Measurements from ENCODE around the gene FOXN3. TPM values are rescaled to one million over a fixed set of nuclear protein-coding genes. Genes with fewer than 3 reads are reported as not detected.

The FOXN3 gene
- polyA plus RNA-seq, 3 donors: 38.7 to 57.4 (median 42.0) TPM

- Mint-ChIP-seq H3K9me3 (peaks cover 0 to 1% (median 0%) of the 10 kb centered on the region in 7 donors), H3K4me1 (peaks cover 15% of the 10 kb centered on the region), H3K36me3 (peaks cover 26 to 47% of the 10 kb centered on the region in 2 donors), H3K27ac (peak overlapping the region in 3 of 7 donors; percentile 66 to 73 (median 69)), H3K4me3 (no peak overlapping the region), H3K27me3 (ENCODE audit: low read depth in 3 of 3) (peaks cover 0 to 2% (median 0%) of the 10 kb centered on the region in 3 donors)
- H3K4me2 ChIP-seq (replicated peaks; ENCODE audit: extremely low read depth, low read length, poor library complexity, severe bottlenecking): no peak overlapping the region
- no peaks in the 10 kb centered on the region for H3K4me1 ChIP-seq (ENCODE audit: control insufficient read depth in 1 of 2, insufficient read depth in 2 of 2, low read length in 2 of 2)
- 97% methylated on average over 12 of the region's 15 CpGs for WGBS (ENCODE audit: insufficient coverage)
- peaks cover 12 to 41% of the 10 kb centered on the region in 2 donors for H3K36me3 ChIP-seq (replicated peaks in 1 of 2; ENCODE audit: control insufficient read depth in 1 of 2, insufficient read depth in 2 of 2, low read length in 2 of 2)
- no peak for DNase-seq
- H3K27ac ChIP-seq (ENCODE audit: low read depth in 1 of 2, low read length in 2 of 2): peak overlapping the region in 1 of 2 donors; percentile 49
- intact Hi-C loops (cut with micrococcal nuclease): no loop called here
- H3K27me3 ChIP-seq (ENCODE audit: control insufficient read depth in 2 of 2, insufficient read depth in 2 of 2, low read length in 2 of 2): no peaks in the 10 kb centered on the region
- H3K9me3 ChIP-seq (replicated peaks in 1 of 2; ENCODE audit: control insufficient read depth in 1 of 2, insufficient read depth in 1 of 2, low read length in 2 of 2): no peaks in the 10 kb centered on the region
- no peak overlapping the region for H2AFZ ChIP-seq (ENCODE audit: insufficient read depth, low read depth, low read length, poor library complexity, severe bottlenecking)
- H3K4me3 ChIP-seq (replicated peaks in 1 of 3; ENCODE audit: low read depth in 2 of 3, low read length in 3 of 3): no peak overlapping the region
- TF ChIP-seq CTCF (IDR thresholded peaks at IDR 0.05): no peak
- H3K9ac ChIP-seq (ENCODE audit: insufficient read depth, low read length, poor library complexity, severe bottlenecking): no peak overlapping the region
- H3K79me2 ChIP-seq (ENCODE audit: insufficient read depth, low read length): peaks cover 97% of the 10 kb centered on the region
- peaks cover 99% of the 10 kb centered on the region for H4K20me1 ChIP-seq (ENCODE audit: insufficient read depth, low read length)
Observed at GRCh38 chr14:89387922-89388685, 28.9 kb downstream of the FOXN3 start.

GRCh38 chr14:89386212-89386886 lies 30.7 kb downstream of the FOXN3 start:
- intact Hi-C loops (cut with micrococcal nuclease): no loop called here
- Mint-ChIP-seq H3K4me3 (no peak overlapping the region), H3K36me3 (peaks cover 32 to 46% of the 10 kb centered on the region in 2 donors), H3K27ac (peak overlapping the region in 2 of 7 donors; percentile 37 to 62), H3K9me3 (peaks cover 0 to 5% (median 2%) of the 10 kb centered on the region in 7 donors), H3K4me1 (peaks cover 19% of the 10 kb centered on the region), H3K27me3 (ENCODE audit: low read depth in 3 of 3) (peaks cover 0 to 2% (median 0%) of the 10 kb centered on the region in 3 donors)
- peaks cover 0 to under 1% of the 10 kb centered on the region in 2 donors for H3K9me3 ChIP-seq (replicated peaks in 1 of 2; ENCODE audit: control insufficient read depth in 1 of 2, insufficient read depth in 1 of 2, low read length in 2 of 2)
- peak overlapping the region in 1 of 2 donors; percentile 58 for H3K27ac ChIP-seq (ENCODE audit: low read depth in 1 of 2, low read length in 2 of 2)
- no peaks in the 10 kb centered on the region for H3K4me1 ChIP-seq (ENCODE audit: control insufficient read depth in 1 of 2, insufficient read depth in 2 of 2, low read length in 2 of 2)
- peaks cover 99% of the 10 kb centered on the region for H4K20me1 ChIP-seq (ENCODE audit: insufficient read depth, low read length)
- 70% methylated on average over 5 of the region's 9 CpGs for WGBS (ENCODE audit: insufficient coverage)
- peaks cover 13 to 45% of the 10 kb centered on the region in 2 donors for H3K36me3 ChIP-seq (replicated peaks in 1 of 2; ENCODE audit: control insufficient read depth in 1 of 2, insufficient read depth in 2 of 2, low read length in 2 of 2)
- H3K4me3 ChIP-seq (replicated peaks in 1 of 3; ENCODE audit: low read depth in 2 of 3, low read length in 3 of 3): no peak overlapping the region
- H3K27me3 ChIP-seq (ENCODE audit: control insufficient read depth in 2 of 2, insufficient read depth in 2 of 2, low read length in 2 of 2): no peaks in the 10 kb centered on the region
- H3K9ac ChIP-seq (ENCODE audit: insufficient read depth, low read length, poor library complexity, severe bottlenecking): no peak overlapping the region
- H3K79me2 ChIP-seq (ENCODE audit: insufficient read depth, low read length): peaks cover 98% of the 10 kb centered on the region
- DNase-seq: no peak
- no peak overlapping the region for H2AFZ ChIP-seq (ENCODE audit: insufficient read depth, low read depth, low read length, poor library complexity, severe bottlenecking)
- no peak for TF ChIP-seq CTCF (IDR thresholded peaks at IDR 0.05)
- no peak overlapping the region for H3K4me2 ChIP-seq (replicated peaks; ENCODE audit: extremely low read depth, low read length, poor library complexity, severe bottlenecking)

Measured in CD14-positive monocyte (primary cell).